ENCODE measurements around the gene WNT9B.

The WNT9B gene

GRCh38 chr17:46873941-46874645 is 22.7 kb downstream of the WNT9B start:
- FAIRE-seq (no peak), DNase-seq (ENCODE audit: insufficient read length, low spot score) (no peak)
- TF ChIP-seq CTCF (IDR thresholded peaks at IDR 0.05; ENCODE audit: insufficient read depth, missing control alignments) = no peak

- TF ChIP-seq CTCF (IDR thresholded peaks at IDR 0.05; ENCODE audit: insufficient read depth, missing control alignments) = no peak
- no peak for FAIRE-seq
- DNase-seq (ENCODE audit: insufficient read length, low spot score) = no peak
Observed at GRCh38 chr17:46874906-46875305, 23.5 kb downstream of the WNT9B start.

GRCh38 chr17:46875849-46876352 is 24.5 kb downstream of the WNT9B start:
- no peak for TF ChIP-seq CTCF (IDR thresholded peaks at IDR 0.05; ENCODE audit: insufficient read depth, missing control alignments)
- no peak for FAIRE-seq

GRCh38 chr17:46876353-46876887 is 25.0 kb downstream of the WNT9B start:
- TF ChIP-seq CTCF (IDR thresholded peaks at IDR 0.05; ENCODE audit: insufficient read depth, missing control alignments) = peak; percentile 25
- FAIRE-seq (no peak), DNase-seq (ENCODE audit: insufficient read length, low spot score) (no peak)

More at GRCh38 chr17:46875849-46876352, 24.5 kb downstream of the WNT9B start:
- DNase-seq (ENCODE audit: insufficient read length, low spot score) = no peak

GRCh38 chr17:46876926-46877325 is 25.5 kb downstream of the WNT9B start:
- DNase-seq (ENCODE audit: insufficient read length, low spot score) (no peak), FAIRE-seq (no peak)
- TF ChIP-seq CTCF (IDR thresholded peaks at IDR 0.05; ENCODE audit: insufficient read depth, missing control alignments) = no peak

- no peak for TF ChIP-seq CTCF (IDR thresholded peaks at IDR 0.05; ENCODE audit: insufficient read depth, missing control alignments)
- FAIRE-seq (no peak), DNase-seq (ENCODE audit: insufficient read length, low spot score) (no peak)
Observed at GRCh38 chr17:46877466-46877865, 26.1 kb downstream of the WNT9B start.

- FAIRE-seq (no peak), DNase-seq (ENCODE audit: insufficient read length, low spot score) (no peak)
- TF ChIP-seq CTCF (IDR thresholded peaks at IDR 0.05; ENCODE audit: insufficient read depth, missing control alignments) = no peak
Observed at GRCh38 chr17:46878055-46878454, 26.7 kb downstream of the WNT9B start.
